SK-N-SH (cell line): Measurements from ENCODE around the gene SCUBE3. TPM values are rescaled to one million over a fixed set of nuclear protein-coding genes. Genes with fewer than 3 reads are reported as not detected.
A peak's percentile ranks its signal among the peaks of the same experiment; 100 is the strongest.

Experiments
- CTCF ChIA-PET: fragments of 300-600, 350-600 bp; formaldehyde crosslinking; extraction: SDS; loops from one replicate; lab custom pipeline; 2021; lab: Yijun Ruan, JAX
- POLR2A ChIA-PET: fragments of 350-600 bp; sonication (Branson Sonifier 250); formaldehyde crosslinking; extraction: SDS; loops from one replicate; lab custom pipeline; 2020; ENCODE audit warnings: antibody characterized with exemption, inconsistent platforms; lab: Yijun Ruan, JAX
- DNase-seq: peaks from one replicate; pipeline ENCODE4 v3.0.0; 2012
- H2AFZ ChIP-seq: fragments of 200-600 bp; sonication (generic); 2 replicates; pipeline ENCODE4 v1.8.1; 2016; ENCODE audit warnings: antibody characterized with exemption, mild to moderate bottlenecking, low read depth
- H3F3A ChIP-seq: fragments of 200-600 bp; sonication (generic); replicated peaks from 2 replicates; pipeline ENCODE3; 2016; ENCODE audit warnings: antibody characterized with exemption, mild to moderate bottlenecking; ENCODE audit not compliant: insufficient read depth
- H3K27ac ChIP-seq, 2 experiments: fragments of 200-500 bp in 1 of 2; fragments of 200-600 bp in 1 of 2; sonication (Bioruptor generic) in 1 of 2; sonication (generic), shearing (Covaris generic) in 1 of 2; 2 replicates each; pipeline versions ENCODE4 v1.5.1 to v1.6.1; 2014 to 2016; ENCODE audit warnings: low read depth in 2 of 2, inconsistent platforms in 1 of 2, low read length in 1 of 2, mild to moderate bottlenecking in 1 of 2, mixed read lengths in 1 of 2
- H3K27me3 ChIP-seq: fragments of 200-600 bp; sonication (generic), shearing (Covaris generic); 2 replicates; pipeline ENCODE4 v1.6.1; 2016; ENCODE audit warnings: mixed run types; ENCODE audit not compliant: insufficient read depth
- H3K36me3 ChIP-seq, 2 experiments: fragments of 200-500 bp in 1 of 2; fragments of 200-600 bp in 1 of 2; sonication (Bioruptor generic) in 1 of 2; sonication (generic) in 1 of 2; replicated peaks in 1 of 2; 2 replicates each; pipeline versions ENCODE3 to v1.5.1; 2014 to 2016; ENCODE audit warnings: low read length in 1 of 2, mild to moderate bottlenecking in 1 of 2; ENCODE audit not compliant: insufficient read depth in 2 of 2, control insufficient read depth in 1 of 2
- H3K4me1 ChIP-seq, 2 experiments: fragments of 200-500 bp in 1 of 2; fragments of 200-600 bp in 1 of 2; sonication (Bioruptor generic) in 1 of 2; sonication (generic), shearing (Covaris generic) in 1 of 2; 2 replicates each; pipeline versions ENCODE4 v1.5.1 to v1.6.1; 2014 to 2016; ENCODE audit warnings: low read depth in 1 of 2, low read length in 1 of 2, mixed run types in 1 of 2; ENCODE audit not compliant: insufficient read depth in 2 of 2, control insufficient read depth in 1 of 2
- H3K4me2 ChIP-seq: fragments of 200-600 bp; sonication (generic), shearing (Covaris generic); 2 replicates; pipeline ENCODE4 v1.6.1; 2017; ENCODE audit warnings: mixed run types
- H3K4me3 ChIP-seq, 2 experiments: fragments of 200-500 bp in 1 of 2; fragments of 200-600 bp in 1 of 2; sonication (Bioruptor generic) in 1 of 2; sonication (generic), shearing (Covaris generic) in 1 of 2; 2 replicates each; pipeline versions ENCODE4 v1.5.1 to v1.8.1; 2014 to 2016; ENCODE audit warnings: low read depth in 2 of 2, inconsistent platforms in 1 of 2, low read length in 1 of 2, mild to moderate bottlenecking in 1 of 2, mixed read lengths in 1 of 2, moderate library complexity in 1 of 2
- H3K79me2 ChIP-seq: fragments of 200-600 bp; sonication (generic); 2 replicates; pipeline ENCODE4 v1.8.1; 2017; ENCODE audit warnings: mild to moderate bottlenecking; ENCODE audit not compliant: insufficient read depth
- H3K9ac ChIP-seq: fragments of 200-600 bp; sonication (generic); 2 replicates; pipeline ENCODE4 v1.6.1; 2017; ENCODE audit warnings: mixed run types
- H3K9me2 ChIP-seq: fragments of 200-600 bp; sonication (generic); 2 replicates; pipeline ENCODE4 v1.6.1; 2017; ENCODE audit warnings: mixed run types
- H3K9me3 ChIP-seq: fragments of 200-600 bp; sonication (generic); 2 replicates; pipeline ENCODE4 v1.6.1; 2017; ENCODE audit warnings: mixed run types, mild to moderate bottlenecking, moderate library complexity
- H4K20me1 ChIP-seq: fragments of 200-600 bp; sonication (generic); 2 replicates; pipeline ENCODE4 v1.6.1; 2017; ENCODE audit warnings: mild to moderate bottlenecking, mixed run types; ENCODE audit not compliant: insufficient read depth
- ELF1 ChIP-seq: IDR thresholded peaks from 2 replicates; pipeline ENCODE4 v1.4.0; 2012
- EP300 ChIP-seq, 2 experiments: IDR thresholded peaks; 2 replicates each; pipeline versions ENCODE4 v1.4.0 to v1.6.1; 2012; ENCODE audit warnings: borderline replicate concordance in 1 of 2, low read depth in 1 of 2, low read length in 1 of 2
- IRF3 ChIP-seq: fragments of 150-350 bp; IDR thresholded peaks from 2 replicates; pipeline ENCODE4 v1.6.1; 2016; ENCODE audit warnings: mild to moderate bottlenecking, low read depth, low read length
- MAX ChIP-seq: IDR thresholded peaks from 2 replicates; pipeline ENCODE4 v1.4.0; 2012; ENCODE audit warnings: low read depth
- PBX3 ChIP-seq: IDR thresholded peaks from 2 replicates; pipeline ENCODE4; 2012
- POLR2AphosphoS5 ChIP-seq: IDR thresholded peaks from 2 replicates; pipeline ENCODE4 v1.6.1; 2012; ENCODE audit warnings: low read depth, low read length
- REST ChIP-seq: IDR thresholded peaks from 2 replicates; pipeline ENCODE4 v1.6.1; 2012; ENCODE audit warnings: mild to moderate bottlenecking, low read depth, low read length, moderate library complexity
- SIN3A ChIP-seq: IDR thresholded peaks from 2 replicates; pipeline ENCODE4 v1.6.1; 2012; ENCODE audit warnings: low read depth, mild to moderate bottlenecking, low read length, moderate library complexity, borderline replicate concordance
- TAF1 ChIP-seq: IDR thresholded peaks from 2 replicates; pipeline ENCODE4 v1.6.1; 2012; ENCODE audit warnings: low read depth, mild to moderate bottlenecking, low read length, moderate library complexity, borderline replicate concordance
- USF2 ChIP-seq: fragments of 150-350 bp; IDR thresholded peaks from 2 replicates; pipeline ENCODE4 v1.6.1; 2017; ENCODE audit warnings: antibody characterized with exemption, low read length, low read depth, borderline replicate concordance
- WGBS: methylation state at CpG from one replicate; pipeline ENCODE4 v1.1.6; 2017; ENCODE audit warnings: low lambda C conversion rate; 5-methylcytosine and 5-hydroxymethylcytosine counted together
- polyA plus RNA-seq, 3 experiments: library from polyadenylated mRNA; depleted of rRNA; stranded (reverse); fragments of >200 nt; gene quantifications; 2 replicates each; pipeline ENCODE4 v1.2.3, GENCODE V29; 2012

Gene SCUBE3
- polyA plus RNA-seq, 1 of the 3 experiments (the other 2 are of a cell fraction), result 2.0 TPM

- no peak for TF ChIP-seq REST
- no peak for TF ChIP-seq EP300 (IDR thresholded peaks at IDR 0.05; ENCODE audit: borderline replicate concordance in 1 of 2, low read depth in 1 of 2, low read length in 1 of 2)
- no peak for TF ChIP-seq USF2
- TF ChIP-seq TAF1, result no peak
- TF ChIP-seq IRF3, result no peak
- no peak for TF ChIP-seq POLR2AphosphoS5
- TF ChIP-seq MAX, result no peak
- no peak for TF ChIP-seq ELF1
- TF ChIP-seq SIN3A, result no peak
- TF ChIP-seq, all 33 proteins: peak for 0
These were observed 29.0 kb upstream of the SCUBE3 start (continued) for GRCh38 chr6:35184580-35185301.

GRCh38 chr6:35185302-35185681 lies 28.5 kb upstream of the SCUBE3 start:
- H3K9me2 ChIP-seq, result no peaks in the 10 kb centered on the region
- TF ChIP-seq PBX3 (peak; percentile 53; the same call in 1 of the 2 replicates), IRF3 (no peak)
- DNase-seq, result no peak
- H4K20me1 ChIP-seq, result no peaks in the 10 kb centered on the region
- WGBS, result 18% methylated on average over 3 of the region's 6 CpGs
- H3K27ac ChIP-seq, result peak overlapping the region in 1 of 2 experiments; percentile 29; a peak in 1 of 4 replicates
- no peaks in the 10 kb centered on the region for H3K79me2 ChIP-seq
- peaks cover 19% of the 10 kb centered on the region for H3F3A ChIP-seq
- peaks cover 0 to 19% of the 10 kb centered on the region in 2 experiments; a peak in 2 of 4 replicates for H3K4me1 ChIP-seq
- peak overlapping the region; percentile 54; the same call in 1 of the 2 replicates for H2AFZ ChIP-seq
- no peaks in the 10 kb centered on the region for H3K9me3 ChIP-seq
- no peak overlapping the region for H3K4me3 ChIP-seq
- H3K9ac ChIP-seq, result no peak overlapping the region
- ChIA-PET POLR2A (no interaction called here), CTCF (interaction anchor here (1.0 to 1.2 kb wide), 2 partner anchors 16 to 39 kb away, joined by 3 read pairs; no protein-coding TSS in a partner anchor)
- H3K4me2 ChIP-seq, result peak overlapping the region; percentile 2; the same call in 1 of the 2 replicates
- no peaks in the 10 kb centered on the region for H3K36me3 ChIP-seq
- no peaks in the 10 kb centered on the region for H3K27me3 ChIP-seq
